ENCODE measurements around the gene SLA2. TPM values are rescaled to one million over a fixed set of nuclear protein-coding genes. Genes with fewer than 3 reads are reported as not detected.
"Not testable (repeated sequence)": the region's sequence is repeated elsewhere in the genome, so short reads cannot be mapped to it uniquely, and the experiment has no call there.

Gene SLA2
- total RNA-seq, 1 donor from 2014 or later = under 0.01 TPM

- FAIRE-seq (no peak), DNase-seq (ENCODE audit: low spot score in 2 of 2) (no peak)
Observed at GRCh38 chr20:36647196-36648121, 1.5 kb upstream of the SLA2 start.

- DNase-seq (ENCODE audit: low spot score in 2 of 2) (no peak), FAIRE-seq (no peak)
Observed at GRCh38 chr20:36646678-36647077, 682 bp upstream of the SLA2 start.

- no peak for DNase-seq (ENCODE audit: low spot score in 2 of 2)
- no peak for FAIRE-seq
Observed at GRCh38 chr20:36645353-36645752, 643 bp downstream of the SLA2 start.

GRCh38 chr20:36644706-36645095, 1.3 kb downstream of the SLA2 start:
- DNase-seq (ENCODE audit: low spot score in 2 of 2) = no peak
- FAIRE-seq = no peak

- FAIRE-seq = no peak
- no peak for DNase-seq (ENCODE audit: low spot score in 2 of 2)
Observed at GRCh38 chr20:36644032-36644705, 1.8 kb downstream of the SLA2 start.

- FAIRE-seq (no peak), DNase-seq (ENCODE audit: low spot score in 2 of 2) (no peak)
Observed at GRCh38 chr20:36642136-36642535, 3.9 kb downstream of the SLA2 start.

- FAIRE-seq (no peak), DNase-seq (ENCODE audit: low spot score in 2 of 2) (no peak)
Observed at GRCh38 chr20:36641506-36641843, 4.5 kb downstream of the SLA2 start.

GRCh38 chr20:36638876-36639400, 7.1 kb downstream of the SLA2 start:
- not testable (repeated sequence) for FAIRE-seq

GRCh38 chr20:36634342-36634741, 11.7 kb downstream of the SLA2 start:
- no peak for DNase-seq (ENCODE audit: low spot score in 2 of 2)
- no peak for FAIRE-seq

More at GRCh38 chr20:36638876-36639400, 7.1 kb downstream of the SLA2 start:
- DNase-seq (ENCODE audit: low spot score in 2 of 2) = not testable (repeated sequence)

GRCh38 chr20:36633285-36633772, 12.7 kb downstream of the SLA2 start:
- FAIRE-seq = no peak

GRCh38 chr20:36632487-36633284, 13.3 kb downstream of the SLA2 start:
- FAIRE-seq (no peak), DNase-seq (ENCODE audit: low spot score in 2 of 2) (no peak)

More at GRCh38 chr20:36633285-36633772, 12.7 kb downstream of the SLA2 start:
- DNase-seq (ENCODE audit: low spot score in 2 of 2) = no peak

GRCh38 chr20:36632147-36632486, 13.9 kb downstream of the SLA2 start:
- DNase-seq (ENCODE audit: low spot score in 2 of 2) = no peak
- no peak for FAIRE-seq

- DNase-seq (ENCODE audit: low spot score in 2 of 2) (no peak), FAIRE-seq (no peak)
Observed at GRCh38 chr20:36631646-36632045, 14.3 kb downstream of the SLA2 start.

GRCh38 chr20:36629719-36630681, 16.0 kb downstream of the SLA2 start:
- FAIRE-seq (no peak), DNase-seq (ENCODE audit: low spot score in 2 of 2) (no peak)

GRCh38 chr20:36628076-36628475, 17.9 kb downstream of the SLA2 start:
- FAIRE-seq (no peak), DNase-seq (ENCODE audit: low spot score in 2 of 2) (no peak)

- FAIRE-seq (no peak), DNase-seq (ENCODE audit: low spot score in 2 of 2) (no peak)
Observed at GRCh38 chr20:36624944-36625324, 21.1 kb downstream of the SLA2 start.

GRCh38 chr20:36624068-36624943, 21.7 kb downstream of the SLA2 start:
- FAIRE-seq (no peak), DNase-seq (ENCODE audit: low spot score in 2 of 2) (no peak)

- FAIRE-seq = no peak
- DNase-seq (ENCODE audit: low spot score in 2 of 2) = no peak
Observed at GRCh38 chr20:36623444-36623843, 22.6 kb downstream of the SLA2 start.

GRCh38 chr20:36620917-36621316, 25.1 kb downstream of the SLA2 start:
- DNase-seq (ENCODE audit: low spot score in 2 of 2) (no peak), FAIRE-seq (no peak)

Data from frontal cortex (tissue), 4 donors.